Occipital lobe (tissue), 2 donors: ENCODE results near the gene LAMA4. TPM values are rescaled to one million over a fixed set of nuclear protein-coding genes. Genes with fewer than 3 reads are reported as not detected.

Source experiments
- DNase-seq: peaks from one replicate; lab custom pipeline; 2025; lab: John Stamatoyannopoulos, UW
- total RNA-seq: library from RNA; depleted of rRNA; stranded (reverse); fragments of >200 nt; gene quantifications from one replicate; pipeline ENCODE4 v1.2.3, GENCODE V29; 2014

Gene LAMA4
- total RNA-seq, 1 donor from 2014 or later: 19.2 TPM

- DNase-seq: no peak
Observed at GRCh38 chr6:112193117-112193516, 61.2 kb downstream of the LAMA4 start.

GRCh38 chr6:112191509-112192020, 62.8 kb downstream of the LAMA4 start:
- no peak for DNase-seq

GRCh38 chr6:112190164-112190563, 64.2 kb downstream of the LAMA4 start:
- DNase-seq: no peak

GRCh38 chr6:112189494-112189893, 64.9 kb downstream of the LAMA4 start:
- DNase-seq: no peak

GRCh38 chr6:112188906-112189305, 65.5 kb downstream of the LAMA4 start:
- no peak for DNase-seq

GRCh38 chr6:112187736-112188135, 66.6 kb downstream of the LAMA4 start:
- no peak for DNase-seq

- DNase-seq: no peak
Observed at GRCh38 chr6:112184951-112185350, 69.4 kb downstream of the LAMA4 start.

- no peak for DNase-seq
Observed at GRCh38 chr6:112183271-112183671, 71.1 kb downstream of the LAMA4 start.

GRCh38 chr6:112181130-112181529, 73.2 kb downstream of the LAMA4 start:
- no peak for DNase-seq

- no peak for DNase-seq
Observed at GRCh38 chr6:112180095-112180820, 74.1 kb downstream of the LAMA4 start.

GRCh38 chr6:112179631-112180030, 74.7 kb downstream of the LAMA4 start:
- DNase-seq: no peak

GRCh38 chr6:112178846-112179245, 75.5 kb downstream of the LAMA4 start:
- no peak for DNase-seq

- no peak for DNase-seq
Observed at GRCh38 chr6:112177092-112177491, 77.3 kb downstream of the LAMA4 start.

GRCh38 chr6:112176175-112176574, 78.2 kb downstream of the LAMA4 start:
- no peak for DNase-seq

- DNase-seq: no peak
Observed at GRCh38 chr6:112173221-112173804, 81.1 kb downstream of the LAMA4 start.

GRCh38 chr6:112172540-112172939, 81.8 kb downstream of the LAMA4 start:
- DNase-seq: no peak

GRCh38 chr6:112169541-112169940, 84.8 kb downstream of the LAMA4 start:
- no peak for DNase-seq

GRCh38 chr6:112163295-112164257, 90.8 kb downstream of the LAMA4 start:
- peak; percentile 6 for DNase-seq

- DNase-seq: no peak
Observed at GRCh38 chr6:112160745-112161144, 93.6 kb downstream of the LAMA4 start.

GRCh38 chr6:112156668-112157067, 97.7 kb downstream of the LAMA4 start:
- DNase-seq: no peak

GRCh38 chr6:112155886-112156285, 98.5 kb downstream of the LAMA4 start:
- DNase-seq: no peak

GRCh38 chr6:112154711-112155110, 99.7 kb downstream of the LAMA4 start:
- no peak for DNase-seq
